ENCODE results near the gene KIF1B.

- TF ChIP-seq ZNF214 (tag by site-specific recombination; IDR thresholded peaks at IDR 0.05; ENCODE audit: borderline replicate concordance) (no peak), SP2 (tag by site-specific recombination; IDR thresholded peaks at IDR 0.05) (no peak), CTCF (tag by site-specific recombination; IDR thresholded peaks at IDR 0.05) (no peak), SETDB1 (IDR thresholded peaks at IDR 0.05; ENCODE audit: insufficient read length, low read length) (no peak), ZNF18 (tag by site-specific recombination; IDR thresholded peaks at IDR 0.05) (no peak)
Measured at GRCh38 chr1:10360045-10360444, 149.7 kb downstream of the KIF1B start.
